Astrocyte (in vitro differentiated cells and primary cell): ENCODE measurements around the gene LRBA. TPM values are rescaled to one million over a fixed set of nuclear protein-coding genes. Genes with fewer than 3 reads are reported as not detected.

Source experiments
- DNase-seq: peaks from one replicate; pipeline ENCODE4 v3.0.0-alpha.2; 2010; ENCODE audit warnings: low read depth
- FAIRE-seq: peaks from 2 replicates; lab custom pipeline; 2011; peaks lifted over from hg19 to GRCh38; lab: Jason Lieb, UNC
- H2AFZ ChIP-seq: 2 replicates; pipeline ENCODE4 v1.6.0; 2012; ENCODE audit warnings: low read depth, low read length, inconsistent platforms
- H3K27ac ChIP-seq: 2 replicates; pipeline ENCODE4 v1.5.1; 2011; ENCODE audit warnings: low read depth, low read length, inconsistent platforms
- H3K27me3 ChIP-seq: 2 replicates; pipeline ENCODE4 v1.6.0; 2011; ENCODE audit warnings: low read length, inconsistent platforms; ENCODE audit not compliant: insufficient read depth
- H3K36me3 ChIP-seq: 2 replicates; pipeline ENCODE4 v1.5.1; 2011; ENCODE audit warnings: low read length, inconsistent platforms; ENCODE audit not compliant: insufficient read depth
- H3K4me1 ChIP-seq: 2 replicates; pipeline ENCODE4 v1.5.1; 2011; ENCODE audit warnings: low read length, inconsistent platforms; ENCODE audit not compliant: insufficient read depth
- H3K4me2 ChIP-seq: 2 replicates; pipeline ENCODE4 v1.6.0; 2012; ENCODE audit warnings: low read length, inconsistent platforms
- H3K4me3 ChIP-seq: 2 replicates; pipeline ENCODE4 v1.5.1; 2011; ENCODE audit warnings: low read depth, mild to moderate bottlenecking, low read length, inconsistent platforms; ENCODE audit not compliant: insufficient read depth
- H3K79me2 ChIP-seq: 2 replicates; pipeline ENCODE4 v1.6.0; 2012; ENCODE audit warnings: mild to moderate bottlenecking, low read length, inconsistent platforms; ENCODE audit not compliant: insufficient read depth
- H3K9ac ChIP-seq: 2 replicates; pipeline ENCODE4 v1.6.0; 2012; ENCODE audit warnings: mild to moderate bottlenecking, low read length, inconsistent platforms
- H3K9me3 ChIP-seq: 2 replicates; pipeline ENCODE4 v1.5.1; 2012; ENCODE audit warnings: low read depth, mild to moderate bottlenecking, low read length, inconsistent platforms; ENCODE audit not compliant: insufficient read depth
- H4K20me1 ChIP-seq: 2 replicates; pipeline ENCODE4 v1.6.0; 2012; ENCODE audit warnings: low read length, inconsistent platforms; ENCODE audit not compliant: insufficient read depth
- H3K27ac Mint-ChIP-seq: one replicate; pipeline ENCODE4 v1.8.0; 2021; ENCODE audit warnings: mild to moderate bottlenecking, mixed read lengths; ENCODE audit not compliant: unreplicated experiment
- H3K27me3 Mint-ChIP-seq: one replicate; pipeline ENCODE4 v1.8.0; 2021; ENCODE audit warnings: low read depth, mixed read lengths; ENCODE audit not compliant: unreplicated experiment
- H3K36me3 Mint-ChIP-seq: one replicate; pipeline ENCODE4 v1.8.0; 2021; ENCODE audit warnings: low read depth, mixed read lengths; ENCODE audit not compliant: unreplicated experiment
- H3K4me1 Mint-ChIP-seq: one replicate; pipeline ENCODE4 v1.8.0; 2021; ENCODE audit warnings: low read depth, mixed read lengths; ENCODE audit not compliant: unreplicated experiment
- H3K4me3 Mint-ChIP-seq: one replicate; pipeline ENCODE4 v1.8.0; 2021; ENCODE audit warnings: mild to moderate bottlenecking, moderate library complexity, mixed read lengths; ENCODE audit not compliant: unreplicated experiment
- H3K9me3 Mint-ChIP-seq: one replicate; pipeline ENCODE4 v1.8.0; 2021; ENCODE audit warnings: mild to moderate bottlenecking, mixed read lengths; ENCODE audit not compliant: unreplicated experiment
- EZH2 ChIP-seq: IDR thresholded peaks from 2 replicates; pipeline ENCODE4 v1.6.1; 2012; ENCODE audit warnings: mild to moderate bottlenecking, low read length, inconsistent platforms; ENCODE audit not compliant: insufficient read depth
- total RNA-seq: library from RNA; stranded (reverse); gene quantifications from 2 replicates; pipeline ENCODE4 v1.2.1, GENCODE V29; 2021
- TF ChIP-seq, protein P1 (sequence below): IDR thresholded peaks from 2 replicates; pipeline ENCODE4 v1.5.1; 2011; ENCODE audit warnings: low read depth, mild to moderate bottlenecking, inconsistent platforms, low read length, moderate library complexity; ENCODE audit not compliant: insufficient read depth

LRBA gene
- total RNA-seq, 1 donor from 2014 or later, result 25.3 TPM

DNA sequence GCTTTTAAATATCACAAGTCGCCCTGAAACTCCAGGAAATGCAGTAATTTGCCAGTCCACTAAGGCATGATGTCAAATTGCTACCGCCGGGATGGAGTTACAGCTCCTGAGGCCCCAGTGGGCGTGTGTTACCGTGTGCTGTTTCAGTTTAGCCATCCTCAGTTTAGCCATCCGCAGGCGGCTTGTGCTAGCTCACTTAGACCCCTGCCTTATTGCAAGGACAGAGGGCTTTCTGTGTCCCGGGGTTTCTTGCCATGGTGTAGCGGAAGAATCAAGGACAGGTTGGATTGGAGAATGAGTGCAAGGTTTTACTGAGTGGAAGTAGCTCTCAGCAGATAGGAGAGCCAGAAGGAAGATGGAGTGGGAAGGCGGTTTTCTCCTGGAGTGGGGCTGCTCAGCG is 33.8 kb upstream of the LRBA start:
- H3K27me3 ChIP-seq, result no peaks in the 10 kb centered on the region
- Mint-ChIP-seq H3K4me3 (no peak overlapping the region), H3K27ac (no peak overlapping the region), H3K27me3 (no peaks in the 10 kb centered on the region), H3K9me3 (no peaks in the 10 kb centered on the region), H3K36me3 (no peaks in the 10 kb centered on the region), H3K4me1 (no peaks in the 10 kb centered on the region)
- TF ChIP-seq, protein P1, sequence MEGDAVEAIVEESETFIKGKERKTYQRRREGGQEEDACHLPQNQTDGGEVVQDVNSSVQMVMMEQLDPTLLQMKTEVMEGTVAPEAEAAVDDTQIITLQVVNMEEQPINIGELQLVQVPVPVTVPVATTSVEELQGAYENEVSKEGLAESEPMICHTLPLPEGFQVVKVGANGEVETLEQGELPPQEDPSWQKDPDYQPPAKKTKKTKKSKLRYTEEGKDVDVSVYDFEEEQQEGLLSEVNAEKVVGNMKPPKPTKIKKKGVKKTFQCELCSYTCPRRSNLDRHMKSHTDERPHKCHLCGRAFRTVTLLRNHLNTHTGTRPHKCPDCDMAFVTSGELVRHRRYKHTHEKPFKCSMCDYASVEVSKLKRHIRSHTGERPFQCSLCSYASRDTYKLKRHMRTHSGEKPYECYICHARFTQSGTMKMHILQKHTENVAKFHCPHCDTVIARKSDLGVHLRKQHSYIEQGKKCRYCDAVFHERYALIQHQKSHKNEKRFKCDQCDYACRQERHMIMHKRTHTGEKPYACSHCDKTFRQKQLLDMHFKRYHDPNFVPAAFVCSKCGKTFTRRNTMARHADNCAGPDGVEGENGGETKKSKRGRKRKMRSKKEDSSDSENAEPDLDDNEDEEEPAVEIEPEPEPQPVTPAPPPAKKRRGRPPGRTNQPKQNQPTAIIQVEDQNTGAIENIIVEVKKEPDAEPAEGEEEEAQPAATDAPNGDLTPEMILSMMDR, result no peak
- TF ChIP-seq EZH2, result no peak
- H3K27ac ChIP-seq, result no peak overlapping the region
- DNase-seq (no peak), FAIRE-seq (no peak)
- no peaks in the 10 kb centered on the region for H3K4me1 ChIP-seq
- no peaks in the 10 kb centered on the region for H3K36me3 ChIP-seq
- no peaks in the 10 kb centered on the region for H3K79me2 ChIP-seq
- H3K9ac ChIP-seq, result no peak overlapping the region
- no peak overlapping the region for H3K4me3 ChIP-seq
- H3K9me3 ChIP-seq, result no peaks in the 10 kb centered on the region
- no peaks in the 10 kb centered on the region for H4K20me1 ChIP-seq
- no peak overlapping the region for H3K4me2 ChIP-seq
- H2AFZ ChIP-seq, result no peak overlapping the region

DNA sequence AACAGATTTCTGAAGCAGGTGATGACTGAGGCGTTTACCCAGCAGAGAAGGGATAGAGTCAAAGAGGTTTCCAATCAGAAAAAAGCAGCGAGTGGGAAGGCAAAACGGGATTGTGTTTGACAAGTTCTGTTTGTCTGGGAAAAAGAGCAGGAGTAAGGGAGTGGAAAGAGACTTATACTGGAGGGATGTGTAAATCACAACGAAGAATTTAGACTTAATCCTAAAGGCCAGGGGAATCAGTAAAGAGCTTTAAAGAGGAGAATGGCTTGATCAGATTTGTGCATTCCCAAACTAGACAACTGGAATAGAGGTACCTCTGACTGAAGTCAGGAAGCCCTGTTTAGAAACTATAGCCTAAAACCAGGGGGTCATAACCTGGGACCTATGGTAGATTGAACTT is 31.5 kb upstream of the LRBA start:
- Histone ChIP-seq H3K27ac (no peak overlapping the region), H2AFZ (no peak overlapping the region), H3K79me2 (no peaks in the 10 kb centered on the region), H3K27me3 (no peaks in the 10 kb centered on the region), H4K20me1 (no peaks in the 10 kb centered on the region), H3K4me1 (no peaks in the 10 kb centered on the region), H3K9ac (no peak overlapping the region), H3K4me2 (no peak overlapping the region), H3K36me3 (no peaks in the 10 kb centered on the region), H3K9me3 (no peaks in the 10 kb centered on the region), H3K4me3 (no peak overlapping the region)
- Mint-ChIP-seq H3K27me3 (no peaks in the 10 kb centered on the region), H3K36me3 (no peaks in the 10 kb centered on the region), H3K4me3 (no peak overlapping the region), H3K27ac (no peak overlapping the region), H3K4me1 (no peaks in the 10 kb centered on the region), H3K9me3 (no peaks in the 10 kb centered on the region)
- TF ChIP-seq, protein P1, result no peak
- no peak for TF ChIP-seq EZH2
- FAIRE-seq (no peak), DNase-seq (no peak)

DNA sequence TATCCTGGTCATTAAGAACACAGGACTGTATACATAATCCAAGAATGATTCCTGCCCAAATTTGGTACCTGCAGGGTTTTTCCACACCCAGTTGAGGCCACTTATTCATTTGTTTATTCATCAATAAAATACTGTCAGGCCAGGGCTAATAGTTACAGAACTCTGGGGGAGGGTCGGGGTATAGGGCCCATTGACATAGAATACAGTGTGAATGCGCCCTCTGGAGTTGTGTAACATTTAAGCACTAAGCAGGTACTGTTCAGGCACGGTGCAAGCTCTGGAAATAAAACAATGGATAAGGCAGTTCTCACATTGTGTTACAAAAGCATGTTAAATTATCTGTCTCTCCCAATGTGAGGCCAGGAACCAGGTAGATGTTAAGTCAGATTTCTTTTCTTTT is 30.8 kb upstream of the LRBA start:
- H4K20me1 ChIP-seq, result no peaks in the 10 kb centered on the region
- Mint-ChIP-seq H3K4me3 (no peak overlapping the region), H3K27ac (no peak overlapping the region), H3K27me3 (no peaks in the 10 kb centered on the region), H3K4me1 (no peaks in the 10 kb centered on the region), H3K36me3 (no peaks in the 10 kb centered on the region), H3K9me3 (no peaks in the 10 kb centered on the region)
- H3K79me2 ChIP-seq, result no peaks in the 10 kb centered on the region
- no peak for DNase-seq
- no peak overlapping the region for H2AFZ ChIP-seq
- no peaks in the 10 kb centered on the region for H3K9me3 ChIP-seq
- no peaks in the 10 kb centered on the region for H3K27me3 ChIP-seq
- no peak overlapping the region for H3K4me3 ChIP-seq
- H3K27ac ChIP-seq, result no peak overlapping the region
- no peaks in the 10 kb centered on the region for H3K36me3 ChIP-seq
- FAIRE-seq, result no peak
- H3K9ac ChIP-seq, result no peak overlapping the region
- no peak overlapping the region for H3K4me2 ChIP-seq
- H3K4me1 ChIP-seq, result no peaks in the 10 kb centered on the region
- TF ChIP-seq EZH2, result no peak
- TF ChIP-seq, protein P1, result no peak
